GM18861 (cell line): ENCODE results near the gene TRIM63.

Experiments used
- ATAC-seq: cut with Tn5 transposase; IDR thresholded peaks from one replicate; pipeline ENCODE4 v1.9.1; 2021; ENCODE audit not compliant: unreplicated experiment

TRIM63 gene

GRCh38 chr1:26020330-26020768, 47.1 kb downstream of the TRIM63 start:
- no peak for ATAC-seq

GRCh38 chr1:26019641-26020315, 47.7 kb downstream of the TRIM63 start:
- ATAC-seq, result no peak

DNA sequence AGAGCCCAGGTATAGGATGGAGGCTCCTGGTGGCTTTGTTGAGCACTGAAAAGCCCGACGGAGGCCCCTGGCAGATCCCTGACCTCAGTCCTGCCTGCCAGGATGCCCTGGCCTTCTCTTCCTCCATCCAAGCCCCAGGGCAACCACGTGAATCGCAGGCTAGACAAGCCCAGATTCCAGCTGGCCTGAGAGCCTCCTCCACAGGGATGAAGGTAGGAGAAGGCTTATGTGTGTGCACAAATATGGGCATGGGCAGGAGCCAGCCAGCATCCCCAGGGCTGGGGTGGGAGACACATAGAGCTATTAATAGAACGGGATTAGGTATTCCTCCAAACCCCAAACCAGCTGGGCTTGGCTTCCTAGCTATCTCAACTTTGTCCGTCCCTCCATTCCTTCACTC, 49.8 kb downstream of the TRIM63 start:
- ATAC-seq, result no peak

GRCh38 chr1:26016953-26017545, 50.4 kb downstream of the TRIM63 start:
- ATAC-seq, result no peak

- ATAC-seq, result no peak
Measured at GRCh38 chr1:26016258-26016952, 51.0 kb downstream of the TRIM63 start.

DNA sequence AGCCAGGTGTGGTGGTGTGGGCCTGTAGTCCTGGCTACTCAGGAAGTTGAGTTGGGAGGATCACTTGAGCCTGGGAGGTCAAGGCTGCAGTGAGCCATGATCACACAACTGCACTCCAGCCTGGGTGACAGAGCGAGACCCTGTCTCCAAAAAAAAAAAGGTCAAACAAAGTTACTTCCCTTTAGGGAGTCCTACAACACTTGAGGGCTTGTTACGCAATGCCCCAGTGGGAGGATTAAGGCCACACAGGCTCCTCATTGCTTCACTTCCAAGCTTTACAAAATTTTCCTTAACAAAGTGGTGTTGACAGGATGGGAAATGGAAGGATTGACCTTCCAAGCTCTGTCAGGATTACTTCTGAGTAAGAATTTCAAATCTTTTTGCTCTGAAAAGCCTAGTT, 52.1 kb downstream of the TRIM63 start:
- no peak for ATAC-seq

DNA sequence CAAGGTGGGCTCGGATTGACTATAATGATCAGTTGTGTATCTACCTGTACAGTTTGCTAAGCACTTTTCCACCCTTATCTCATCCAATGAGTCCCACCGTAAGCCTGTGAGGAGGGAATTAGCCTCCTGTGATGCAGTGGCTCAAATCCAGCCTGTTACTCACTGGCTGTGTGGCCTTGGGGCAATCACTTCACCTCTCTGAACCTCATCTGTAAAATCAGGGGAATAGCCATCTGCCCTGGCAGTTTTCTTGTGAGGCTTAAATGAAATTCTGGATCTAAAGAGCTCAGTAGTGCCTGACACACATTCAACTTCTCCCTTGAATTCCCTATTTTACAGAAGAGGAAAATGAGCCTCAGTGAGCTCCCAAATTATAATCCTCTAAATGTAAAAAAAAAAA, 53.3 kb downstream of the TRIM63 start:
- no peak for ATAC-seq

- ATAC-seq, result no peak
Measured at GRCh38 chr1:26012864-26013263, 54.6 kb downstream of the TRIM63 start.

DNA sequence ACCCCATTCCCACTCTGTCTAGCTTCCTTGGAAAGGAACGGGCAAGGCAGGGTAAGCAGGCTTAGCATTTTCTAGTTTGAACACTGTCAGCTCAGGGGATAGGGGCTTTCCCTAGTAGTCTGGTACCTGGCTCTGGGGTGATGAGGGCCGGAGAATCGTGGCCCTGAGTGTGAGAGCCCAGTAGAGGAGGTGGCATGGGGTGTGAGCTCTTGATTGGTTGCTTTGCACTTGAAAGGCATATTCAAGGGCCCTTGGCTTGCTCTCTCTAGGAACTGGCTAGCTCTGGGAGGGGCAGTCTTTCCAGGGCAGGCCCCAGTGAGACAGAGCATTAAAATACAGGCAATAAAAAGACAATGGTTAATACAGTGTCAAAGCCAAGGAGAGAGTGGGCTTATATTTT, 56.6 kb downstream of the TRIM63 start:
- ATAC-seq, result no peak

GRCh38 chr1:26009796-26010447, 57.5 kb downstream of the TRIM63 start:
- no peak for ATAC-seq

DNA sequence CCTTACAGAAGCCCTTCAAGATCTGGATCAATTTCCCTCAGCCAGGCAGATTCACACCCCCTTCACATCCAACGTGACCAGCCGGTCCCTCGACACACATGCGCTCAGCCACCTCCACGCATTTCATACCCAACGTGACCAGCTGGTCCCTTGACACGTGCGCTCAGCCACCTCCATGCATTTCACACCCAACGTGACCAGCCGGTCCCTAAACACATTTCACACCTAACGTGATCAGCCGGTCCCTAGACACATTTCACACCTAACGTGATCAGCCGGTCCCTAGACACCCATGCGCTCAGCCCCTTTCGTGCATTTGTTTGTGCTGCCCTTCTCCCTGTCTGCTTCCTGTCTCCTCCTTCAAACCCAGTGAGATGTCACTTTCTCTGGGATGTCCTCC, 60.7 kb downstream of the TRIM63 start:
- ATAC-seq, result no peak

DNA sequence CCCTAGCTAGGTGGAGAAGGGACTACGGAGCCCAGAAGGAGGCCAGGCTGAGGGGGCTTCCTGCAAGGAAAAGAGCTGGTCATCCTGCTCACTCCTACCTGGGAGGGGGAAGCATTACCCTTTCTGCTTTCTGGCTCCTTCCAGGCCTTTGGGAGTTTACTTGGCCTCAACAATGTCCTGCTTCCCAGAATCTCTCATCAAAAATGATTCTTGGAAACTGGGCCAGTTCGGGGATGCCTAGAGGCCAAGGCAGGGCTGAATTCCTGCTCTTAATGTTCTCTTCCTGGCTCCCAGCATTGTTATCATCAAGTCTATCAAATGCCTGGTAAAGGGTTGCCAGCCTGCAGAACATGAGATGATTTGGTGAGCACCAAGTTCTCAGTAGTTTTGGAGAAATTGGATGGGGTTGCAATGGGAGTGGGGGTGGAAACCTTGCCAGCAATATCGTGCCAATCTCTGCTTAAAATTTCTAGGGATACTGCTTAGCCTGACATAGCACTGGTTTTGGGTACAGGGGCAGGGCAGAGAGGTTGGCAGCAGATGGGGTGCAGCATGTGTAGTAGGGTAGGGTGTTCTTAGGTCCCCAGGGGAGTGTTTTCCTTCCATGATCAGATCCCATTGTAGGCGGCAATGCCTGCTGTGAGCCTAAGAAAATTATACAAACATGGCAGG, 61.9 kb downstream of the TRIM63 start:
- ATAC-seq, result no peak

DNA sequence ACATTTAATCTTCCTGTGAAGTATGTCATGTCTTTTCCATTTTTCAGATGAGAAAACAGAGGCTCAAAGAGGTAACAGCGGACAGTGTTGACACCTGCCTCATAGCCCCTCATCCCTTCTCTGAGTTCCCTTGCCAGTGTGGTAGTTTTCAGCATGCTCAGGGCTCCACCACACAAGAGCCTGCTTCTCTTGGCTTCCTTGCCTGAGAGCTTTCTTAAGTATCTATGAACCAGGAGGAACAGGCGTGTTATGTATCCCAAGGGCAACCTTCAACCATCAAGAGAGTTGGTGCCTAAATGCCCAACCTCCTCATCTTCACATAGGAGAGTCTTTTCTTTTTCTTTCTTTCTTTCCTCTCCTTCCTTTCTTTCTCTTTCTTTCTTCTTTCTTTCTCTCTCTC, 63.7 kb downstream of the TRIM63 start:
- ATAC-seq, result no peak

GRCh38 chr1:26003262-26003661, 64.2 kb downstream of the TRIM63 start:
- ATAC-seq, result no peak
